ENCODE measurements around the gene CLEC16A.
"Not testable (repeated sequence)": the region's sequence is repeated elsewhere in the genome, so short reads cannot be mapped to it uniquely, and the experiment has no call there.

CLEC16A gene

DNA sequence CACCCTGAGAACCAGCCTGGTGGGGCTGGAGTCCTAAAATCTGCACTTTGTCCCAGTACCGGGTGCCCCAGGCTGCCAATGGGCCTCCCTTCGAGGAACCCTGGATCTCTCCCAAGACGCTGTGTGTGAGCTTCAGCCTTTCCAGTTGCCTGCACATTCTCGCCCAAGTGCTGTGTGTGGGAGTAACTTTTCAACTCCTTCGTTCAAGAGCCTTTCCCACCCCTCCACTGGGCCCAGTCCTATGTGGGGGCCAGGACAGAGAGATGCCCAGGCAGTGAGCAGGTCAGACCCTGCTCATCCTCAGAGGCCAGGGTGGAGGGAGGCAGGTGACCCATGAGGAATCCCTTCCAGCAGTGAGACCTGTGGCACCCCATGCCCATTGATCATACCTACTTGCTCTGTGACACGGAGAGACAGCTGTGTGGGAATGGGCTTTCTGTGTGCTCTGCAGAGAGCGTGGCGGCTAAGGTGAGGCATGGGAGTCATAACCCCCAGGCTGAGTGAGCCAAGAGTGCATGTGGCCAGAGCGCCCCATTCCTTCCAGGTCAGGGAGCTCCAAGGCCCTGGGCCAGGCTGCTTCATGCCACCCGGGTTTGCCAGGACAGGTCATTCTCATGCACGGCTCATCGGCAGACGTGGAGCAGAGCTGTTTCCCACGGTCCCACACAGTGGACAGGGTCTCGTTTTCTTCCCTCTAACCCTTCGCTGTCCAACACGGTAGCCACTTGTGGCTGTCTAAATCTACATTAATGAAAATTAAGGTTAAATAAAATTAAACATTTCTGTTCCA is 154.4 kb downstream of the CLEC16A start:
- H3K36me3 ChIP-seq (ENCODE audit: insufficient read depth, low read length), result no peaks in the 10 kb centered on the region
- no peak overlapping the region for H3K9ac ChIP-seq (ENCODE audit: low read depth, low read length)
- H3K4me1 ChIP-seq (ENCODE audit: insufficient read depth, low read length), result peaks cover 13% of the 10 kb centered on the region; the same call in 1 of the 2 replicates
- no peak overlapping the region for H3K27ac ChIP-seq (ENCODE audit: low read depth, low read length)
- H3K27me3 ChIP-seq (ENCODE audit: insufficient read depth, low read length), result no peaks in the 10 kb centered on the region
- WGBS, result 95% methylated on average over 17 of the region's 17 CpGs
- no peak overlapping the region for H3K4me3 ChIP-seq (ENCODE audit: low read length)
- no peaks in the 10 kb centered on the region for H3K9me3 ChIP-seq (ENCODE audit: insufficient read depth, low read depth, low read length)

DNA sequence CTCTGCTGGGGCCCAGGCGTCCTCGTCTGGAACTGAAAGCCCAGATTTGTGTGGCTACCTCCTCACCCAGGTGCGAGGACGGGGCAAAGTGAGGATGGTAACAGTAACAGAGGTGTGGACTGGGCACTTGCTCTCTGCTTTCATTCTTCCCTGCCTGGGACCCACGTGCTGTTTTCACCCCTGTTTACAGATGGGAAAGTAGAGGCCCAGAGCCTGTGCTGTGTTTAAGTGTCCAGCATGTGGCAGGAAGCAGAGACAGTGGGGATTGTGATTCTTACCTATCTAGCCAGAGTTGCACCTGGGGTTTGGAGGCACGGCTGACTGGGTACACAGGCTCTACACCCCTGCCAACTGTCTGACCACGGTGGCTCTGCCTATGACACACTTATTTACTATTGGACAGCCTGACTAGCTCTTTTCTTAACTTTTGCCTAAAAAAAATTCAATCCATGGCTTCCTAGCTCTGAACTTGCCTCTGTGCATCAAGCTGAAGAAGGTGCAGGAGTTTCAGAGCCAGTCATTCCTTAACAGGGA is 155.4 kb downstream of the CLEC16A start:
- peaks cover 5% of the 10 kb centered on the region; the same call in 1 of the 2 replicates for H3K4me1 ChIP-seq (ENCODE audit: insufficient read depth, low read length)
- no peaks in the 10 kb centered on the region for H3K36me3 ChIP-seq (ENCODE audit: insufficient read depth, low read length)
- H3K27ac ChIP-seq (ENCODE audit: low read depth, low read length), result no peak overlapping the region
- no peaks in the 10 kb centered on the region for H3K27me3 ChIP-seq (ENCODE audit: insufficient read depth, low read length)
- no peak overlapping the region for H3K4me3 ChIP-seq (ENCODE audit: low read length)
- no peaks in the 10 kb centered on the region for H3K9me3 ChIP-seq (ENCODE audit: insufficient read depth, low read depth, low read length)
- H3K9ac ChIP-seq (ENCODE audit: low read depth, low read length), result no peak overlapping the region
- 90% methylated on average over 7 of the region's 7 CpGs for WGBS

GRCh38 chr16:11100239-11100750 is 155.9 kb downstream of the CLEC16A start:
- Histone ChIP-seq H3K4me1 (ENCODE audit: insufficient read depth, low read length) (peaks cover 7% of the 10 kb centered on the region; the same call in 1 of the 2 replicates), H3K4me3 (ENCODE audit: low read length) (no peak overlapping the region), H3K36me3 (ENCODE audit: insufficient read depth, low read length) (no peaks in the 10 kb centered on the region), H3K27ac (ENCODE audit: low read depth, low read length) (no peak overlapping the region), H3K27me3 (ENCODE audit: insufficient read depth, low read length) (no peaks in the 10 kb centered on the region), H3K9ac (ENCODE audit: low read depth, low read length) (no peak overlapping the region), H3K9me3 (ENCODE audit: insufficient read depth, low read depth, low read length) (no peaks in the 10 kb centered on the region)
- WGBS, result 38% methylated on average over 6 of the region's 6 CpGs

DNA sequence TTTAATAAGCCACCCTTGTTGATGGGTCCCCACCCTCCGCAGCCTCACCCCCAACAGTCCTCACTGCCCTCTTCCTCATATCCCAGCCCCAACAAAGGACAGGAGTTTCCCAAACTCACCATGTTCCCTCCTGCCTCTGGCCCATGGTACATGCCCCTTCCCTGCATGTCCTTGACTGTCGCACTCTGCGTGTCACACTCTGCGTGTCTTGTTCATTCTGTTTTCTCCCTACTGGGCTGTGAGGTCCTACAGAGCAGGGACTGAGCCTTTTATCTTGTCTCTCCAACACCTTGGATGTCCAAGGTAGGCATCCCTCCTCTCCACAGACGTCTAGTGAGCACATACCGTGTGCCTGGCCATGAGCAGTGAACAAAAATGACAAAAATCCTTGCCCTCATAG is 156.9 kb downstream of the CLEC16A start:
- H3K27ac ChIP-seq (ENCODE audit: low read depth, low read length), result no peak overlapping the region
- WGBS, result 96% methylated on average over 6 of the region's 6 CpGs

GRCh38 chr16:11101695-11102522 is 157.5 kb downstream of the CLEC16A start:
- Histone ChIP-seq H3K36me3 (ENCODE audit: insufficient read depth, low read length) (no peaks in the 10 kb centered on the region), H3K4me1 (ENCODE audit: insufficient read depth, low read length) (peaks cover 7% of the 10 kb centered on the region; the same call in 1 of the 2 replicates), H3K27me3 (ENCODE audit: insufficient read depth, low read length) (no peaks in the 10 kb centered on the region), H3K27ac (ENCODE audit: low read depth, low read length) (no peak overlapping the region), H3K9ac (ENCODE audit: low read depth, low read length) (no peak overlapping the region), H3K9me3 (ENCODE audit: insufficient read depth, low read depth, low read length) (no peaks in the 10 kb centered on the region), H3K4me3 (ENCODE audit: low read length) (no peak overlapping the region)
- 83% methylated on average over 8 of the region's 9 CpGs for WGBS

More for the DNA sequence above, 156.9 kb downstream of the CLEC16A start:
- H3K4me1 ChIP-seq (ENCODE audit: insufficient read depth, low read length), result peaks cover 7% of the 10 kb centered on the region; the same call in 1 of the 2 replicates
- no peak overlapping the region for H3K4me3 ChIP-seq (ENCODE audit: low read length)
- no peaks in the 10 kb centered on the region for H3K27me3 ChIP-seq (ENCODE audit: insufficient read depth, low read length)
- H3K36me3 ChIP-seq (ENCODE audit: insufficient read depth, low read length), result no peaks in the 10 kb centered on the region
- no peak overlapping the region for H3K9ac ChIP-seq (ENCODE audit: low read depth, low read length)
- H3K9me3 ChIP-seq (ENCODE audit: insufficient read depth, low read depth, low read length), result no peaks in the 10 kb centered on the region

DNA sequence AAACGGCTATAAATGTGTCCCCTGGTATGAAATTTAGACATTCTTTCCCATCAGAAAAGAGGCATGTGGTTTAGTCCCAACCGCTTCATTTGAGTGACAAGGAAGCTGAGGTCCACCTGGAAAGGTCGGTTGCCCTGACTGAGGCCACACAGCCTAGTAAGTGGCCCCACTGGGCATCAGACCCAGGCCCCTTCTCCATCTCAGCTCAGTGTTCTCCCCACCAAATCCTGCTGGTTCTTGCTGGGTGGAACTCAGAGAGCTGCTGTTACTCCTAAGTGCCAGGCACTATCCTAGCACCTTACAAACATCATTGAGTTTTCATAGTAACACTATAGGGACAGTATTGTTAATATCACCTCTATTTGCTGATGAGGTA is 158.1 kb downstream of the CLEC16A start:
- peaks cover 7% of the 10 kb centered on the region; the same call in 1 of the 2 replicates for H3K4me1 ChIP-seq (ENCODE audit: insufficient read depth, low read length)
- H3K9me3 ChIP-seq (ENCODE audit: insufficient read depth, low read depth, low read length), result no peaks in the 10 kb centered on the region
- no peak overlapping the region for H3K9ac ChIP-seq (ENCODE audit: low read depth, low read length)
- no peak overlapping the region for H3K27ac ChIP-seq (ENCODE audit: low read depth, low read length)
- H3K36me3 ChIP-seq (ENCODE audit: insufficient read depth, low read length), result no peaks in the 10 kb centered on the region
- no peaks in the 10 kb centered on the region for H3K27me3 ChIP-seq (ENCODE audit: insufficient read depth, low read length)
- 84% methylated on average over 3 of the region's 3 CpGs for WGBS
- H3K4me3 ChIP-seq (ENCODE audit: low read length), result no peak overlapping the region

GRCh38 chr16:11103301-11103700 is 158.9 kb downstream of the CLEC16A start:
- WGBS, result 95% methylated on average over 5 of the region's 5 CpGs
- H3K4me1 ChIP-seq (ENCODE audit: insufficient read depth, low read length), result not testable (repeated sequence)

DNA sequence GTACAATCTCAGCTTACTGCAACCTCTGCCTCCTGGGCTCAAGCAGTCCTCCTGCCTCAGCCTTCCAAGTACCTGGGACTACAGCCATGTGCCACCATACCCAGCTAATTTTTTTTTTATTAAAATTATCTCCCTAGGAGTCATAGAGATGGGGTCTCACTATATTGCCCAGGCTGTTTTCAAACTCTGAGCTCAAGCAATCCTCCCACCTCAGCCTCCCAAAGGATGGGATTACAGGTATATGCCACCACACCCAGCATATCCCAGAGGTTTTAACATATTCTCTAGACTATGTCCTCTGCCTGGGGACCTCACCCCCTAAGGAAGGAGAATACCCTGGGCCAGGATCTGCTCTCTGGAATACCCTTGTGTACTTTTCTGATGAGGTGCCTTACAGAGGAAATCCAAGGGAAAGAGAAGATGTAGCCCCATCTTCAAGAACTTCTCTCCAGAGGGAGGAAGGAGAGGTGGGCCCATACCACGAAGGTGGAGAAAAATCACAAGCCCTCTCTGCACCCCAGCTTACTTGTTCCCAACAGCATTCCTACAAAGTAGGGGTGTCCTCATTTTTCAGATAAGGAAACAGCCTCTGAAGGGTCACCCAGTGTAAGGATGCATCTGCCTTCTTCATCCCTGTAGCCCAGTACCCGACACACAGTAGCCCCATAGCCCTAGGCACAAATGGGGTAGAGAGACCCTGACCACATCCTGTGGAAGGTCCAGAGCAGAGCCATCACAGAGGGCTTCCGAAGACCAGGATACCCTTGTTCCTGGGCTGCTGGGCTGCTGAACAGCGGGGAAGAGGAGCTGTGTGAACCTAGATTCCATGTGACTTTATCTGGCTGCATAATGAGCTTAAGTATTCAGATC is 160.0 kb downstream of the CLEC16A start:
- Histone ChIP-seq H3K9ac (ENCODE audit: low read depth, low read length) (no peak overlapping the region), H3K36me3 (ENCODE audit: insufficient read depth, low read length) (no peaks in the 10 kb centered on the region), H3K9me3 (ENCODE audit: insufficient read depth, low read depth, low read length) (no peaks in the 10 kb centered on the region), H3K4me3 (ENCODE audit: low read length) (no peak overlapping the region), H3K27me3 (ENCODE audit: insufficient read depth, low read length) (no peaks in the 10 kb centered on the region), H3K27ac (ENCODE audit: low read depth, low read length) (no peak overlapping the region), H3K4me1 (ENCODE audit: insufficient read depth, low read length) (peaks cover 7% of the 10 kb centered on the region; the same call in 1 of the 2 replicates)
- whole genome bisulfite sequencing, result 83% methylated on average over 4 of the region's 4 CpGs

More at GRCh38 chr16:11103301-11103700, 158.9 kb downstream of the CLEC16A start:
- not testable (repeated sequence) for H3K27me3 ChIP-seq (ENCODE audit: insufficient read depth, low read length); H3K27ac ChIP-seq (ENCODE audit: low read depth, low read length); H3K36me3 ChIP-seq (ENCODE audit: insufficient read depth, low read length); H3K9me3 ChIP-seq (ENCODE audit: insufficient read depth, low read depth, low read length); H3K4me3 ChIP-seq (ENCODE audit: low read length); H3K9ac ChIP-seq (ENCODE audit: low read depth, low read length)

DNA sequence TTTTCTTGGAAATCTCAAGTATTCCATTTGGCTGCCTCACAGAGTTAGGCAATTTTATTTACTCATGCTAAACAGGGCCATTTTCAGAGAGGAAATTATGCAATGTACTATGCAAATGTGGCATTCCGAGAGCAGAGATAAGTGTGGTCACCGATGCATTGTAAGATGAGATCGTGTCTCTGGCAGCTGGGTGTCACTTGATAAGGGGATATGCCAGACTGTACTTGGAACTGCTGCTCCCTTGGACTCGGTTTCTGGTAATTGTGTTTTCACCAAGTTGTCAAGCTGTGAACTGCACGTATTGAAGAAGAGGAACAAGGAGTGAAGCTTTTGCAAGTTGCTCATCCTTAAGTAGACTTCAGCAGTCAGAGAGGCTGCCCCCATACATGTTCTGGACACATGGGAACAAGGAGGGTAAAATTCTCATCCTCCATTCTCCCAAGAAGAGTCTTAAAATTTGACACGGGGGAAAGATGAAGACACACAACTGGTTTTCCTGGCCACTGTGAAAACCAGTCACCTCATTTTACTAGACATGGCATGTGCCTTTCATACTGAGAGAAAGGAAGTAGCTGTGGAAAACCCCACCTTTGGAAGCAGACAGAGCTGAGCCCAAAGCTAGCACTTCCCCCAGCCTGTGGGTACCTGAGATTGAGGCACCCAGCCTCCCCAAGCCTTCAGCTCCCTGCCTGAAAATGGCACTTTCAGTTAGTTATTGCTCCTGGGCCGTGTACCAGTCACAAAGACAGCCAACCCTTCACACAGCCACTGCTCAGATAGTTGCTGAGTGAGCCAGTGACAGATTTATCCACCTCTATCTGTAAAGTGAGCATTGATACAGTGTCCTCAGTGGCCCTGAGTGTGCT is 160.9 kb downstream of the CLEC16A start:
- H3K9ac ChIP-seq (ENCODE audit: low read depth, low read length), result no peak overlapping the region
- H3K9me3 ChIP-seq (ENCODE audit: insufficient read depth, low read depth, low read length), result no peaks in the 10 kb centered on the region
- H3K4me3 ChIP-seq (ENCODE audit: low read length), result no peak overlapping the region
- no peaks in the 10 kb centered on the region for H3K36me3 ChIP-seq (ENCODE audit: insufficient read depth, low read length)
- peaks cover 6% of the 10 kb centered on the region; the same call in 1 of the 2 replicates for H3K4me1 ChIP-seq (ENCODE audit: insufficient read depth, low read length)
- no peaks in the 10 kb centered on the region for H3K27me3 ChIP-seq (ENCODE audit: insufficient read depth, low read length)
- WGBS, result 67% methylated on average over 7 of the region's 7 CpGs
- no peak overlapping the region for H3K27ac ChIP-seq (ENCODE audit: low read depth, low read length)

DNA sequence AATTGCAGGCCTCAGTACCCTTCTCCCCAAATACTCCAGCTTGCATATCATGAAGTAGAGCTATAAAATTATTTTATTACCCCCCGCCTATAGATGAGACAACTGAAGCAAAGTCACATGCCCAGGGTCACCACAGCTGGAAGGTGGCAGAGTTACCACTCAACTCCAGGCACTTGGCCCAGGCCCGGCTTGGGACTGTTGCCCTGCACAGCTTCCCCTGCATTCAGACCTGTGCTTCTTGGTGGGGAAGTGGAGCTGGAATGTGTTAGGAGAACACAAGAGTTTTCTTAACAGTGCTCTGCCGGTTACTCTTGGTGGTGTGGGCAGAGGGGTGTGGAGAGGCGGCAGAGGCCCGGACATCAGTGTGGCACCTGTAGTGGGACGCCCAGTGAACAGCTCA is 162.4 kb downstream of the CLEC16A start:
- WGBS, result 94% methylated on average over 6 of the region's 6 CpGs
- 0 out of 2 replicates have a peak, but pooled peaks cover 4% of the 10 kb centered on the region for H3K4me1 ChIP-seq (ENCODE audit: insufficient read depth, low read length)
- H3K27me3 ChIP-seq (ENCODE audit: insufficient read depth, low read length), result no peaks in the 10 kb centered on the region

More for the DNA sequence above, 162.4 kb downstream of the CLEC16A start:
- Histone ChIP-seq H3K36me3 (ENCODE audit: insufficient read depth, low read length) (no peaks in the 10 kb centered on the region), H3K4me3 (ENCODE audit: low read length) (no peak overlapping the region), H3K9ac (ENCODE audit: low read depth, low read length) (no peak overlapping the region), H3K27ac (ENCODE audit: low read depth, low read length) (no peak overlapping the region), H3K9me3 (ENCODE audit: insufficient read depth, low read depth, low read length) (no peaks in the 10 kb centered on the region)

All from HUES64 (cell line).